NCI-H510A (cell line): Measurements from ENCODE around the gene DHRS1.
A peak's percentile ranks its signal among the peaks of the same experiment; 100 is the strongest.
"Not testable (repeated sequence)": the region's sequence is repeated elsewhere in the genome, so short reads cannot be mapped to it uniquely, and the experiment has no call there.

Experiments used
- DNase-seq: peaks from one replicate; lab custom pipeline; 2025; lab: John Stamatoyannopoulos, UW

DHRS1 gene

DNA sequence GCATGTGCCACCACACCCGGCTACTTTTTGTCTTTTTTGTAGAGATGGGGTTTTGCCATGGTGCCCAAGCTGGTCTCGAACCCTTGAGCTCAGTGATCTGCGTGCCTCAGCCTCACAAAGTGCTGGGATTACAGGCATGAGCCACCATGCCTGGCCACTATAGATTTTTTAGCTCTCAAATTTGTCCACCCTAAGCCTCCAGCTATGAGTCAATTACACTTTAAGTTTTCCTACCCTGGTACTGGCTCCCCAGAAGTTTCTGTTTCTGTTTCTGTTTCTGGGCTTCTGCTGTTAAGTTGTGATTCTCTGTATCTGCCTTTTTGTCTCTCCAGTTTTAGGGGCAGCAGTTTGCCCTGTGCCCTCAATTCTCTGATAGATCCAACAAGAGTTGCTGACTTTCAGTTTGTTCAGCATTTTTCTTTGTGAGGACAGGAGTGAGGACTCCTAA, 52.8 kb downstream of the DHRS1 start:
- no peak for DNase-seq

DNA sequence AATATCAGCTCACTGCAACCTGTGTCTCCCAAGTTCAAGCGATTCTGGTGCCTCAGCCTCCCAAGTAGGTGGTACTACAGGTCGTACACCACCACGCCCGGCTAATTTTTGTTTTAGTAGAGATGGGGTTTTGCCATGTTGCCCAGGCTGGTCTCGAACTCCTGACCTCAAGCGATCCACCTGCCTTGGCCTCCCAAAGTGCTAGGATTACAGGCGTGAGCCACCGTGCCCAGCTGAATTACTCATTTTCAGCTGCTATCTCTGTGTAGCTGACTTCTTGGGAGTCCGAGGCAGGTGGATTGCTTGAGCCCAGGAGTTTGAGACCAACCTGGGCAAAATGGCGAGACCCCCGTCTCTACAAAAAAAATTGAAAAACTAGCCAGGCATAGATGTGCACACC, 54.2 kb downstream of the DHRS1 start:
- DNase-seq: not testable (repeated sequence)

DNA sequence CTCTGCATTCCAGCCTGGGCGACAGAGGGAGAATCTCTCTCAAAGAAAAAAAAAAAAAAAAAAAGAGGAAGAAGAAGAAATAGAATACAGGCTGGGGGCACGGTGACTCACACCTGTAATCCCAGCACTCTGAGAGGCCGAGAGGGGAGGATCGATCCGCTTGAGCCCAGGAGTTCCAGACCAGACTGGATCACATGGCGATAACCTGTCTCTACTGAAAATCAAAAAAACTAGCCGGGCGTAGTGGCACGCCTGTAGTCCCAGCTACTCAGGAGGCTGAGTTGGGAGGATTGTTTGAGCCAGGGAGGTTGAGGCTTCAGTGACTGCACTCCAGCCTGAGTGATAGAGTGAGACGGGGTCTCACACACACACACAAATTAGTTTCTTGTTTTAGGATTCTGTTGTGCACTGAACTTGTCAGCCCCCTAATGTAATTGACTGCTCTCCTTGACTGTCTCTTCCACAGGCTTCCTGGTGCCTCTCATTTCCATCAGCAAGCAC, 56.2 kb downstream of the DHRS1 start:
- DNase-seq: no peak

- DNase-seq: peak; percentile 93
These were observed 57.6 kb downstream of the DHRS1 start for GRCh38 chr14:24241829-24242443.
